ENCODE measurements around the gene PACC1. TPM values are rescaled to one million over a fixed set of nuclear protein-coding genes. Genes with fewer than 3 reads are reported as not detected.

The PACC1 gene
- total RNA-seq, 4 donors from 2014 or later: 2.9 to 5.5 (median 4.9) TPM

DNA sequence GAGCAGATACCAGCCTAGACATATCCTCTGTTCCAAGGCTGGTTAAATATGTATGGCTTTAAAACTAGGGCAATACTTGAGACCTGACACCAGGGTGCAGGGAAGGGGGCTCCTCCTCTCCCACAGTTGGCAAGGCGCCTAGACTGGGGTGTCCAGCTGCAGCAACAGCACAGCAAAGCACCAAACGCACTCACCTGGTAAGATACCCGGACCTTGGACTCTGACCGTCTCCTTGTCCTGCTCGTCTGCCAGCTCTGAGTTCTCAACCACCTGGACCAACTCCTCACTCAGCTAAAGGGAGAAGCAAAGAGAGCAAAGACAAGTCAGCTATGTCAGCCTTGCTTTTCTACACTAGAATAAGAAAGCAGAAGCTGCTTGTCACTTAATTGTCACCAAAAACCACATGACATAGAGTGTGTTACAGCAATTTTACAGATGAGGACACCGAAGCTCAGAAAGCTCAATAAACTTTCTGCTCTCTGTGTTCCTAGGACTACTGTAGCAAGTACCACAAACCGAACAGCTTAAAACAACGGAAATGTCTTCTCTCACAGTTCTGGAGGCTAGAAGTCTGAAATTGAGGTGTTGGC, 4.4 kb downstream of the PACC1 start:
- 92 to 97% methylated on average over 8 of the region's 8 CpGs for WGBS, 2 donors
- Histone ChIP-seq H3K9me3 (no peaks in the 10 kb centered on the region), H3K4me1 (peaks cover 0 to 6% of the 10 kb centered on the region in 2 donors), H3K4me3 (replicated peaks in 1 of 3) (no peak overlapping the region), H3K27ac (no peak overlapping the region), H3K36me3 (no peaks in the 10 kb centered on the region), H3K27me3 (no peaks in the 10 kb centered on the region)
- DNase-seq: no peak
- intact Hi-C loops (cut with DNase I): no loop called here
- TF ChIP-seq, protein P1, sequence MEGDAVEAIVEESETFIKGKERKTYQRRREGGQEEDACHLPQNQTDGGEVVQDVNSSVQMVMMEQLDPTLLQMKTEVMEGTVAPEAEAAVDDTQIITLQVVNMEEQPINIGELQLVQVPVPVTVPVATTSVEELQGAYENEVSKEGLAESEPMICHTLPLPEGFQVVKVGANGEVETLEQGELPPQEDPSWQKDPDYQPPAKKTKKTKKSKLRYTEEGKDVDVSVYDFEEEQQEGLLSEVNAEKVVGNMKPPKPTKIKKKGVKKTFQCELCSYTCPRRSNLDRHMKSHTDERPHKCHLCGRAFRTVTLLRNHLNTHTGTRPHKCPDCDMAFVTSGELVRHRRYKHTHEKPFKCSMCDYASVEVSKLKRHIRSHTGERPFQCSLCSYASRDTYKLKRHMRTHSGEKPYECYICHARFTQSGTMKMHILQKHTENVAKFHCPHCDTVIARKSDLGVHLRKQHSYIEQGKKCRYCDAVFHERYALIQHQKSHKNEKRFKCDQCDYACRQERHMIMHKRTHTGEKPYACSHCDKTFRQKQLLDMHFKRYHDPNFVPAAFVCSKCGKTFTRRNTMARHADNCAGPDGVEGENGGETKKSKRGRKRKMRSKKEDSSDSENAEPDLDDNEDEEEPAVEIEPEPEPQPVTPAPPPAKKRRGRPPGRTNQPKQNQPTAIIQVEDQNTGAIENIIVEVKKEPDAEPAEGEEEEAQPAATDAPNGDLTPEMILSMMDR (IDR thresholded peaks at IDR 0.05): no peak
- no peak for TF ChIP-seq POLR2A (IDR thresholded peaks at IDR 0.05)

DNA sequence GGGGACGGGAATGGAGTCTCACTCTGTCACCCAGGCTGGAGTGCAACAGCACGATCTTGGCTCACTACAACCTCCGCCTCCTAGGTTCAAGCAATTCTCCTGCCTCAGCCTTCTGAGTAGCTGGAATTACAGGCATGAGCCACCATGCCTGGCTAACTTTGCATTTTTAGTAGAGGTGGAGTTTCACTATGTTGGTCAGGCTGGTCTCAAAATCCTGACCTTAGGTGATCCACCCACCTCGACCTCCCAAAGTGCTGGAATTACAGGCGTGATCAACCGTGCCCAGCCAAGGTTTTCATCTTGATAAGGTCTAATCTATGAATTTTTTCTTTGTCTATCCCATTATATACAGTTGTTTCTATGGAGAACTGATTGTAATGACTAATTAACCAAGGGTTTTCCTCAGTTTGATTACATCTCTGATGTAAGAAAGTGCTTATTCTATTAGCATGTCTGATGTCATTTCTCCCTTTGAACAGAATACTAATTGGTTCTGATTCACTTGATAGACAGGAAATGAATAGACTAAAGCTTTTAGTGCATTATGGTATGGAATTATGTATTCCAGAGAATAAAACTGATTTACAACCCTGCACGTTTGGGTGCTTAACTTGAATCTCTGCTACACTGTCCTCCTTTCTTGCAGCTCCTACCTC, 11.9 kb downstream of the PACC1 start:
- Histone ChIP-seq H3K4me1 (no peaks in the 10 kb centered on the region), H3K9me3 (no peaks in the 10 kb centered on the region), H3K36me3 (no peaks in the 10 kb centered on the region), H3K27me3 (no peaks in the 10 kb centered on the region), H3K4me3 (replicated peaks in 1 of 3) (no peak overlapping the region), H3K27ac (no peak overlapping the region)
- 93 to 96% methylated on average over 7 of the region's 7 CpGs for WGBS, 2 donors
- no peak for TF ChIP-seq POLR2A (IDR thresholded peaks at IDR 0.05)
- TF ChIP-seq, protein P1 (IDR thresholded peaks at IDR 0.05): no peak
- intact Hi-C loops (cut with DNase I): no loop called here
- no peak for DNase-seq

DNA sequence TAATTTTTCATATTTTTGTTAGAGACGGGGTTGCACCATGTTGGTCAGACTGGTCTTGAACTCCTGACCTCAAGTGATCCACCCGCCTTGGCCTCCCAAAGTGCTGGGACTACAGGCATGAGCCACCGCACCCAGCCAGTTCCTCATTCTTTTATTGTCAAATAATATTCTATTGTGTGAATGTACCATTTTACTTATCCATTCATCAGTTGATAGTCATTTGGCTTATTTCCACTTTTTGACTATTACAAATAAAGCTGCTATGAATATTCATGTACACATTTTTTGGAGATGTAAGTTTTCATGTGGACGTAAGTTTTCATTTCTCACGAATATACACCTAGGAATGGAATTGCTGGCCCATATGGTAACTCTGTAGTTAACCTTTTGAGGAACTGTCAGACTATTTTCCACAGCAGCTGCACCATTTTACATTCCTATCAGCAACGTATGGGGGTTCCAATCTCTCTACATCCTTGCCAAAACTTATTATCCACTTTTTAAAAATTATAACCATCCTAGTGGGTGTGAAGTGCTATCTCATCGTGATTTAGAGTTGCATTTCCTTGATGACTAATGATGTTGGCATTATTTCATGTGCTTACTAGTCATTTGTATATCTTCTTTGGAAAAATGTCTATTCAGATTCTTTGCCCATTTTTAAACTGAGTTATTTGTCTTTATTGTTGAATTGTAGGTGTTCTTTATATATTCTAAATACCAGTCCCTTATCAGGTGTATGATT, 12.7 kb downstream of the PACC1 start:
- no peak for DNase-seq
- intact Hi-C loops (cut with DNase I): no loop called here
- Histone ChIP-seq H3K27ac (no peak overlapping the region), H3K4me3 (replicated peaks in 1 of 3) (no peak overlapping the region), H3K9me3 (no peaks in the 10 kb centered on the region), H3K4me1 (no peaks in the 10 kb centered on the region), H3K36me3 (no peaks in the 10 kb centered on the region), H3K27me3 (no peaks in the 10 kb centered on the region)
- WGBS, 2 donors: 90 to 91% methylated on average over 7 of the region's 7 CpGs
- TF ChIP-seq, protein P1 (IDR thresholded peaks at IDR 0.05): no peak

DNA sequence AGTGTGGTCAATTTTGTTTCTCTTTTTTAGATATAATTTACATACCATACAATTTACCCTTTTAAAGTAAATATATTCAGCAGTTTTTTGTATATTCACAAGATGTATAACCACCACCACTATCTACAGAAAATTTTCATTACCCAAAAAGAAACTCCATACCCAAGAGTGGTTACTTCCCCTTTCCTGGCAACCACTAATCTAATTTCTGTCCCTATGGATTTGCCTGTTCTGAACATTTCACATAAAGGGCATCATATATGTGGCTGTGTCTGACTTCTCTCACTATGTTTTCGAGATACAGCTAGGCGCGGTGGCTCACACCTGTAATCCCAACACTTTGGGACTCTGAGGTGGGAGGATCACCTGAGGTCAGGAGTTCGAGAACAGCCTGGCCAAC, 13.6 kb downstream of the PACC1 start:
- WGBS, 2 donors: 99% methylated on average over 4 of the region's 4 CpGs
- Histone ChIP-seq H3K27me3 (no peaks in the 10 kb centered on the region), H3K4me1 (no peaks in the 10 kb centered on the region), H3K27ac (no peak overlapping the region), H3K9me3 (no peaks in the 10 kb centered on the region), H3K36me3 (no peaks in the 10 kb centered on the region), H3K4me3 (replicated peaks in 1 of 3) (no peak overlapping the region)
- TF ChIP-seq, protein P1 (IDR thresholded peaks at IDR 0.05): no peak
- TF ChIP-seq POLR2A (IDR thresholded peaks at IDR 0.05): no peak
- intact Hi-C loops (cut with DNase I): no loop called here
- DNase-seq: no peak

DNA sequence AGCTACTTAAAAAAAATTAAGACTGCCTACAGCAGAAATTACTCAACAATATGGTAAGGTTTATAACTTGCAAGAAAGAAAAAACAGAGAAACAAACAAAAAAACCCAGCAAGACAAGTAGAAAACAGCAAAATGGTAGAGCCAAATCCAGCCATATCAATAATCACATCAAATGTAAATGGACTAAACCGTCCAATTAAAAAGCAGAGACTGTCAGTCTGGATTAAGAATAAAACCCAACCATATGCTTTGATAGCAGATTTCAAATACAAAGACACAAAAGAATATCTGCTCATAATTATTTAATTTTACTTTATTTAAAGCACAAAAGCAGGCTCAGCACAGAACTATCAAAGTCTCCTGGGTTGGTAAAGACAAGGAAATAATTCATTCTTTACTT, 17.5 kb downstream of the PACC1 start:
- DNase-seq: no peak
- Histone ChIP-seq H3K36me3 (no peaks in the 10 kb centered on the region), H3K27me3 (no peaks in the 10 kb centered on the region), H3K9me3 (no peaks in the 10 kb centered on the region), H3K4me3 (replicated peaks in 1 of 3) (no peak overlapping the region), H3K4me1 (no peaks in the 10 kb centered on the region), H3K27ac (no peak overlapping the region)
- intact Hi-C loops (cut with DNase I): no loop called here
- TF ChIP-seq, protein P1 (IDR thresholded peaks at IDR 0.05): no peak
- TF ChIP-seq POLR2A (IDR thresholded peaks at IDR 0.05): no peak
- WGBS, 2 donors: 94 to 100% methylated on average over 1 of the region's 1 CpG
